HFFc6 (cell line): Measurements from ENCODE around the gene RSPH10B2. TPM values are rescaled to one million over a fixed set of nuclear protein-coding genes. Genes with fewer than 3 reads are reported as not detected.
"Not testable (repeated sequence)": the region's sequence is repeated elsewhere in the genome, so short reads cannot be mapped to it uniquely, and the experiment has no call there.

Experiments
- DNase-seq: peaks from one replicate; pipeline ENCODE4 v3.0.0-alpha.2; 2018
- H3K27ac Mint-ChIP-seq: 2 replicates; pipeline ENCODE4 v1.8.0; 2020; ENCODE audit warnings: mild to moderate bottlenecking, mixed read lengths
- H3K27me3 Mint-ChIP-seq: 2 replicates; pipeline ENCODE4 v1.8.0; 2021; ENCODE audit warnings: mild to moderate bottlenecking, moderate library complexity, mixed read lengths; ENCODE audit not compliant: insufficient read depth
- H3K36me3 Mint-ChIP-seq: 2 replicates; pipeline ENCODE4 v1.8.0; 2021; ENCODE audit warnings: low read depth, mixed read lengths
- H3K4me1 Mint-ChIP-seq: 2 replicates; pipeline ENCODE4 v1.8.0; 2020; ENCODE audit warnings: low read depth, mixed read lengths
- H3K4me3 Mint-ChIP-seq: 2 replicates; pipeline ENCODE4 v1.8.0; 2020; ENCODE audit warnings: mild to moderate bottlenecking, moderate library complexity, mixed read lengths
- H3K9me3 Mint-ChIP-seq: 2 replicates; pipeline ENCODE4 v1.8.0; 2020; ENCODE audit warnings: mild to moderate bottlenecking, mixed read lengths
- total RNA-seq, 6 experiments: library from RNA; stranded (reverse); fragmentation: NEBNext Ultra II Directional; extraction: Animal tissue kit (Norgen Biotek cat#: 25700); gene quantifications; 2 replicates in 1 of 6; 3 replicates in 5 of 6; pipeline ENCODE4 v1.2.3, GENCODE V29; 2021
- TF ChIP-seq, protein P1 (sequence below): fragments of 200-600 bp; sonication (generic); IDR thresholded peaks from 2 replicates; pipeline ENCODE4 v1.5.0; 2021; ENCODE audit warnings: antibody characterized with exemption, mild to moderate bottlenecking

Gene RSPH10B2
- total RNA-seq, 6 experiments from 2014 or later: not detected

DNA sequence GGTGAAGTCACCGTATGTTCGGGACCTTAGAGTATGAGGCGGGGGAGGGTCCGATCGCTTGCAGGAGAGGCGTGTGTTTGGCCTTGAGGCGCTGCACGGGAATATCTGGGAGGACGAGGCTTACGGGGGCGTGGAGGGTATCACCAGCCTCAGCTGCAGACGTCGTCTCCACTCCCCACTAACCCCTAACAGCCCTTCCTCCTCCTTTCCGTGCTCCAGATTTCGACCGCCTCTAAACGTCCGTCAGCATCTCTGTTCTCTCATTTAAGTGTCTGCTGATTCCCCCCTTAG is 23.6 kb upstream of the RSPH10B2 start:
- H3K9me3 Mint-ChIP-seq: no peaks in the 10 kb centered on the region; the same call in 1 of the 2 replicates
- no peaks in the 10 kb centered on the region for H3K27me3 Mint-ChIP-seq
- peak overlapping the region; percentile 95 for H3K27ac Mint-ChIP-seq
- peak overlapping the region; percentile 97 for H3K4me3 Mint-ChIP-seq
- H3K4me1 Mint-ChIP-seq: peaks cover 17% of the 10 kb centered on the region
- TF ChIP-seq, protein P1, sequence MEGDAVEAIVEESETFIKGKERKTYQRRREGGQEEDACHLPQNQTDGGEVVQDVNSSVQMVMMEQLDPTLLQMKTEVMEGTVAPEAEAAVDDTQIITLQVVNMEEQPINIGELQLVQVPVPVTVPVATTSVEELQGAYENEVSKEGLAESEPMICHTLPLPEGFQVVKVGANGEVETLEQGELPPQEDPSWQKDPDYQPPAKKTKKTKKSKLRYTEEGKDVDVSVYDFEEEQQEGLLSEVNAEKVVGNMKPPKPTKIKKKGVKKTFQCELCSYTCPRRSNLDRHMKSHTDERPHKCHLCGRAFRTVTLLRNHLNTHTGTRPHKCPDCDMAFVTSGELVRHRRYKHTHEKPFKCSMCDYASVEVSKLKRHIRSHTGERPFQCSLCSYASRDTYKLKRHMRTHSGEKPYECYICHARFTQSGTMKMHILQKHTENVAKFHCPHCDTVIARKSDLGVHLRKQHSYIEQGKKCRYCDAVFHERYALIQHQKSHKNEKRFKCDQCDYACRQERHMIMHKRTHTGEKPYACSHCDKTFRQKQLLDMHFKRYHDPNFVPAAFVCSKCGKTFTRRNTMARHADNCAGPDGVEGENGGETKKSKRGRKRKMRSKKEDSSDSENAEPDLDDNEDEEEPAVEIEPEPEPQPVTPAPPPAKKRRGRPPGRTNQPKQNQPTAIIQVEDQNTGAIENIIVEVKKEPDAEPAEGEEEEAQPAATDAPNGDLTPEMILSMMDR: no peak
- H3K36me3 Mint-ChIP-seq: peaks cover 27% of the 10 kb centered on the region
- no peak for DNase-seq

DNA sequence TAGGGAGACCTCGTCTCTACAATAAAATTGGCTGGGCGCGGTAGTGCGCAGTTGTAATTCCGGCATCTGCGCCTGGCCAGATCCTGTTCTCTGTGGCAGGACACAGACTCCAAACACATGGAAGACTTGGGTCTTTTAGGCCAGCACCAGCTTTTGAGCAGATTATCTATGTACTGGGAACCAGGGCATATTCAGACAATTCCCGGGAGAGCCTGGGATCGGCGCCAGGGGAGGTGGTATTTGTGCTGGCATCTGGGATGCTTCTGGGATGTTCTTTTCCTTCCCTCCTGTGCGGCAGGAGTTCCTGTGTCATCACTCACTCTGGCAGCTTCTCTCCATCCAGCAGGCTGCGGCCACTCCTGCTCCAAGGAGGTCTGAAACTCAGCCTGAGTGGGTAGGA is 15.5 kb upstream of the RSPH10B2 start:
- H3K27ac Mint-ChIP-seq, H3K4me3 Mint-ChIP-seq, H3K4me1 Mint-ChIP-seq, DNase-seq, H3K9me3 Mint-ChIP-seq, H3K27me3 Mint-ChIP-seq: not testable (repeated sequence)
- H3K36me3 Mint-ChIP-seq: peaks cover 40% of the 10 kb centered on the region

DNA sequence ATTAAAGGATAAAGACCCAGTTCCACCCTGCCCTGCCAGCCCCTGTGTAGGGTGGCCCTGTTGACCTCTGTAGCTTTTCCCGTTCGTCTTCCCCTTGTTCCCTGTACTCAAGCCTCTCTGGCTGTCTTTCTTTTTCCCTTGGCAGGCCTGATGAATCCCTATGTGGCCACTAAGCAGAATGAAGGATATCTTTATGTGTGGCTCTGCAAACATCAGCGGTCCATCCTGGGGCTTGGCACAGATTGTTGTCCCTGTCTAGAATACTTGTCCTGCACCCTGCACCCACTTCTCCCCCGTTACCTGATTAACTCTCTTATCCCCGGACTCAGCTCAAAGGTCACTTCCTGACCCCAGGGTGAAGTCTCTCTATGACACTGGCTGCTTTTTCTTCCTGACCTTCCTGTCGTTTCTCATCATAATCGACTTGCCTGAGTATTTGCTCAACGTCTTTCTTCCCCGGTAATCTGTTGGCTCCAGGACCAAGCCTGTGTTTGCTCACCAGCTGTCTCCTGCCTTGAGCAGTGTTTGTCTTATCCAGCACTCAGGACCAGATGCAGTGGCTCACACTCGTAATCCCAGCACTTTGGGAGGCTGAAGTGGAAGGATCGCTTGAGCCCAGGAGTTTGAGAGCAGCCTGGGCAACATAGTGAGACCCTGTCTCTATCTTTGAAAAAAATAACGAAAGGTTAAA is 9.3 kb upstream of the RSPH10B2 start:
- peaks cover 16% of the 10 kb centered on the region for H3K36me3 Mint-ChIP-seq
- not testable (repeated sequence) for H3K27ac Mint-ChIP-seq, H3K9me3 Mint-ChIP-seq, DNase-seq, H3K27me3 Mint-ChIP-seq, H3K4me3 Mint-ChIP-seq, H3K4me1 Mint-ChIP-seq

DNA sequence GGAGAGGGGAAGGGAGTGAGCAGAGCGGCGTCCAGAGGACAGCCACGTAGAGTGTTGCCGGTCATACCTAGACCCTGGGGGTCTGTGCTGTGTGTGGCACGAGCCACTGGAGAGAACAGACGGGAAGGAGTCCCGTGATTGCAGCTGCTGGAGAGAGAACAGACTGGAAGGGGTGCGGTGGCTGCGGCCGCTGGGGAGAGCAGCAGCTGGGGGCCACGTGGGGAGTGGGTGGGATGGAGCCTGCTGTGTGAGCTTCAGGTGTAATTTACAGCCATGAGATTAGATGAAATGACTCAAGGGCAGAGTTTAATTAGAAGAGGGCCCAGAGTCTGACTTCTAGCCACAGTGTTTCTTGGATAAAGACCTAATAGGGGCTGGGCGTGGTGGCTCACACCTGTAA is 4.6 kb upstream of the RSPH10B2 start:
- H3K4me3 Mint-ChIP-seq, H3K4me1 Mint-ChIP-seq, DNase-seq, H3K9me3 Mint-ChIP-seq, H3K27ac Mint-ChIP-seq, H3K27me3 Mint-ChIP-seq, H3K36me3 Mint-ChIP-seq: not testable (repeated sequence)

DNA sequence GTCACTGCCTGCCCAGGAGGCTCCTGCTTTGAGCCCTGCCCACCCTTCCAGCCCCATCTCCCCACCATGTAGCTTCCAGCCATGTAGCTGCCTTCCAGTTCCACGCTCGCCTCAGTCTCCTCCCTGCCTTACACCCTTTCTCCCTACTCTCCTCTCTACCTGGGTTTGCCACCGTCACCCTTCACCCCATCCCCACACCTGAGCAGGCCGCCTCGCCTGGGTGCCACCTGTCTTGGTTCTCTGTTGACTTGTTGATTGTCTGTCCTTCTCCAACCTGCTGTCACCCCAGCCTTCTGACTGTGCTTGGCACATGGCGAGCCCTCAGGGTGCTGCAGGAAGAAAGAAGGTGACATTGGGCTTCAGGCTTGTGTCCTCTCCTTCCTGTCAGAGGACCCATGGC is 3.7 kb upstream of the RSPH10B2 start:
- H3K36me3 Mint-ChIP-seq, H3K9me3 Mint-ChIP-seq, H3K27me3 Mint-ChIP-seq, H3K27ac Mint-ChIP-seq, DNase-seq, H3K4me3 Mint-ChIP-seq, H3K4me1 Mint-ChIP-seq: not testable (repeated sequence)

DNA sequence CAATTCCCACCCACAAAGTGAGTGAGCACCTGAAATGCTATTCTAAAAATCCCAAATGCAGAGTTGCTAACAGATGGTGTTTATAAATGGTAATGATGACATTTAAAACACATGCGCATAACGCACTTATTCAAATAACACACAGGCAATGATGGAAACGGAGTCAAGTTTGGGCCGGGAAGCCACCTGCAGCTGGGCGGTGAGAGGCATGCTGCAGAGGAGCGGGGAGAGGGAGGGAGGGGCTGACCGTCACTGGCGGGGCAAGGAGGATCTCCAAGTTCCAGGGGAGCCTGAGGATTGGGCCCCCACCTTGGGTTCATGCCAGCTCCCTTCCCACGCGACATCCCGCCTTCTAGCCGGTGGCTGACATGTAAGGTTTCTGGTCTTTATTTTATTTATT is 7.3 kb downstream of the RSPH10B2 start:
- H3K4me1 Mint-ChIP-seq, H3K27me3 Mint-ChIP-seq, H3K4me3 Mint-ChIP-seq, H3K36me3 Mint-ChIP-seq, H3K27ac Mint-ChIP-seq, H3K9me3 Mint-ChIP-seq, DNase-seq: not testable (repeated sequence)

DNA sequence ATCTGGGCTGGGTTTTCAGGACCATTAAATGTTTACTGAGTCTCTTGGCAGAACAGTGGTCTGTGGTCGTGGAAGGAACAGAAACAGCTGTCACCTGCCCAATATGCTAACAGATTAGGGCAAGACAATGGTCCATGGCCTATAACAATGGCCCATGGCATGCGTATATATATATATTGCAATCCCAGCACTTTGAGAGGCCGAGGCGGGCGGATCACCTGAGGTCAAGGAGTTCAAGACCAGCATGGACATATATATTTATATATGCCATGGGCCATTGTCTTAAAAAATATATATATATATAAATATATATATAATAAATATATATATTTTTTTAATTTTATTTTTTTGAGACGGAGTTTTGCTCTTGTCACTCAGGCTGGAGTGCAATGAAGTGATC is 27.7 kb downstream of the RSPH10B2 start:
- not testable (repeated sequence) for H3K4me3 Mint-ChIP-seq, H3K36me3 Mint-ChIP-seq, H3K9me3 Mint-ChIP-seq, DNase-seq, H3K27ac Mint-ChIP-seq, H3K4me1 Mint-ChIP-seq, H3K27me3 Mint-ChIP-seq

DNA sequence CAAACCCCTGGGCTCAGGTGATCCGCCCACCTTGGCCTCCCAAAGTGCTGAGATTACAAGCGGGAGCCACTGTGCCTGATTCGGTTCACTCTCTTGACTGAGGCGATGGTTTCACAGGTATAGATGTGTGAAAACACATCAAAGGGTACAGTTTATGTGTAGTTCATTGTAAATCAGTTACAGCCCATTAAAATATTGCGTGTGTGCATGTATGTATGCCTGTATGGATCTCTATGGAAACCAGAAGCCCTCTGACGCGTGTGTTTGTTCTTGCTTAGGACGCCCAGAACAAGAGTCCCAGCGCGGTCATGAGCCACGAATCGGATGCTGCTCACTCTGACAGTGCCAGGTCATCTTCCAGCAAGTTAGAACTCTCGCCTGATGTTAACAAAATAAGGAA is 35.5 kb downstream of the RSPH10B2 start:
- H3K36me3 Mint-ChIP-seq, H3K4me3 Mint-ChIP-seq, H3K9me3 Mint-ChIP-seq, H3K27ac Mint-ChIP-seq, H3K4me1 Mint-ChIP-seq, DNase-seq, H3K27me3 Mint-ChIP-seq: not testable (repeated sequence)

DNA sequence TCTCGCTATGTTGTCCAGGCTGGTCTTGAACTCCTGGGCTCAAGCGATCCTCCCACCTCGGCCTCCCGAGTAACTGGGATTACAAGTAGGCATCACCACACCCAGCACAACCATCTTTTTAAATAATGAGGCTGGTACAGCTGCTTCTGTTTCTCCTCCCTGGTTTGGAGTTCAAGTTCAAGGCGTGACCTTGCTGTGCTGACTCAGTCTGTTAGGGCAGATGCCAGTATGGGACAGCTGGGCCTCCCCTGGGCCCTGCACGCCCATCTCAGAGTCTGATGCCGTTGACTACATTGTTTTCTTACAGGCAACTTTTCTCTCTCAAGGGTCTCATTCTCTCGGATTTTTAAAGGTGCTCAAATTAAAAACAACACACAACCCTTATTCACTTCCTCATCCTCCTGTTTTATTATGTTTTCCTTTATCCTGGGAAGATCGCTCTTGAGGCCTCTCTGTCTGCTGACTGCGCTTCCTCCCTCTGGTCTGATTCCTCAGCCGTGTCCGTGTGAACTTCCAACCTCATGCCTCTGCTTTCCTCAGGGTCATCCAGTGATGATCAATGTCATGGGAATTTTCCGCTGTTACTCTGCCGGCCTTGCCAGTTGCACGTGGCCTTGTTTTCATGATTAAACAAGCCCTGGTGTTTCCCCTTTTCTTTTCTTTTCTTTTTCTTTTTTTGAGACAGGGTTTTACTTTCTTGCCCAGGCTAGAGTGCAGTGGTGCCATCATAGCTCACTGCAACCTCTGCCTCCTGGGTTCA is 38.4 kb downstream of the RSPH10B2 start:
- H3K27ac Mint-ChIP-seq, H3K4me1 Mint-ChIP-seq, DNase-seq, H3K9me3 Mint-ChIP-seq, H3K4me3 Mint-ChIP-seq, H3K36me3 Mint-ChIP-seq, H3K27me3 Mint-ChIP-seq: not testable (repeated sequence)

DNA sequence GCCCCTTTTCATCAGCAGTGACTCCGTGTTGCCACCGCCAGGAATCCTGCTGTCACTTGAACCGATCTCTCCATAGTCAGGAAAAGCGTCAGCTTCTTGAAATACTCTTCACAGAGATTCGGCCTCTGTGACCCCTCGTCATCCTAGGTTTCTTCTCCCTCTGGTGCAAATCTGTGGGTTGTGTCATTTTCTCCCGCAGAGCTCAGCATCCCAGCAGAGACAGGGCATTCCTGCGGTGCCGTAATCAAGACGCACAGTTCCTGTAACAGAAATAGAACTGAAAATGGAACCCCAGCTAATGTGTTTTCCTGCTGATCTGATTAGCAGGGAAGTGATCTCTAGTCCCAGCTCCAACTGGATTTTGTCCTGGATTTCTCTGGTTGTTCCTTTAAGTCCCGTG is 40.4 kb downstream of the RSPH10B2 start:
- not testable (repeated sequence) for H3K27ac Mint-ChIP-seq, H3K36me3 Mint-ChIP-seq, DNase-seq, H3K4me1 Mint-ChIP-seq, H3K4me3 Mint-ChIP-seq, H3K9me3 Mint-ChIP-seq, H3K27me3 Mint-ChIP-seq

DNA sequence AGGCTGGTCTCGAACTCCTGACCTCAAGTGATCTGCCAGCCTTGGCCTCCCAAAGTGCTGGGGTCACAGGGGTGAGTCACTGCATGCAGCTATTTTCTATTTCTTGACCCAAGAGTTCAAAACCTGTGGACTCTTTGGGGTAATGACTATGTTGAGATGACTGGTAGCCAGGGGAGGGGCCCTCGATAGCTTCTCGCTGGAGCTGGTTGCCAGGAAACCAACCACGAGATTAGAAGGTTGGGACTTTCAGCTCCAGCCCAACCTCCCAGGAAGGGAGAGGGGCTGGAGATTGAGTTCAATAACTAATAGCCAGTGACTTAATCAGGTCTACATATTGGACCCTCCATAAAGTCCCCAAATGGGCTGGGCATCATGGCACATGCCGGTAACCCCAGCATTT is 43.3 kb downstream of the RSPH10B2 start:
- not testable (repeated sequence) for H3K27ac Mint-ChIP-seq, H3K27me3 Mint-ChIP-seq

DNA sequence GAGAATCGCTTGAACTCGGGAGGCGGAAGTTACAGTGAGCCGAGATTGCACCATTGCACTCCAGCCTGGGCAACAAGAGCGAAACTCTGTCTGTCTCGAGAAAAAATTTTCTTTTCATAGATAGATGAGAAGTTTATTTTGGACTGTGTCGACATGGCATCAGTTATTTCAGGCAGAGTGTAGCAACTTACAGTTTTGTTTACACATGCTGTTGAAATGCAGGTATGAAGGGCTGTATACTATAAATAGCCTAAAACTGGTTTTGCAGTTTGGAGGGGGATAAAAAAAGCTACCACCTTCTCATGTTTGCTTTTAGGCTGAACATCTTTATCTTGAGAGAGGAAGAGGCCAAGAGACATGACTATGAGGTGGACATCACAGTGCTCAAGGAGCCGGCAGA is 44.1 kb downstream of the RSPH10B2 start:
- H3K4me1 Mint-ChIP-seq: not testable (repeated sequence)

More for the DNA sequence above, 43.3 kb downstream of the RSPH10B2 start:
- DNase-seq, H3K36me3 Mint-ChIP-seq, H3K4me3 Mint-ChIP-seq, H3K9me3 Mint-ChIP-seq, H3K4me1 Mint-ChIP-seq: not testable (repeated sequence)

DNA sequence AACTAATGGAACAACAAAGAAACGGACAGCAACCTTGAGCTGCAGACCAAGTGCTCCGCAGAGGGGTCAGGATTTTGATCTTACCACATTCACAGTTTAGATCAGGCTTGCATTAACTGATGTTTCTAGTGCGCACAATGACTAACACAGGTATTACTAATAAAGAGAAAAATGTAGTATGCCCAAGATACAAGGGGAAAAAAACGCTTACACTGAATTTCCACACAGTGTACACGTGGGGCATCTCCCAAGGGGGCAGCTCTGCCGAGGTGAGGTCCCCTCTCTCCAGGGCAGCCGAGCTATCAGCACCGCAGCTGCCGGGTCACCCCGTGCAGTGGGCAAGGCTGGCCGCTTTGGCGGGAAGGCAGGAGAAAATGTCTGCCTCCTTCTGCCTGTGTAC is 46.0 kb downstream of the RSPH10B2 start:
- not testable (repeated sequence) for H3K4me3 Mint-ChIP-seq, H3K4me1 Mint-ChIP-seq, H3K27me3 Mint-ChIP-seq, H3K9me3 Mint-ChIP-seq, DNase-seq, H3K36me3 Mint-ChIP-seq, H3K27ac Mint-ChIP-seq

More for the DNA sequence above, 44.1 kb downstream of the RSPH10B2 start:
- not testable (repeated sequence) for H3K27ac Mint-ChIP-seq, H3K9me3 Mint-ChIP-seq, H3K27me3 Mint-ChIP-seq, H3K4me3 Mint-ChIP-seq, DNase-seq, H3K36me3 Mint-ChIP-seq
